ENCODE measurements around the gene DYRK1A.

The DYRK1A gene

GRCh38 chr21:37462087-37462861 is 95.7 kb downstream of the DYRK1A start (continued):
- no peak for TF ChIP-seq ZNF639 (tag by site-specific recombination; IDR thresholded peaks at IDR 0.05)
- TF ChIP-seq ZNF2 (tag by site-specific recombination; IDR thresholded peaks at IDR 0.05) = no peak
- TF ChIP-seq ZNF146 (tag by site-specific recombination; IDR thresholded peaks at IDR 0.05) = no peak
- TF ChIP-seq ZNF623 (tag by site-specific recombination; IDR thresholded peaks at IDR 0.05) = no peak
- no peak for TF ChIP-seq REPIN1 (tag by site-specific recombination; IDR thresholded peaks at IDR 0.05; ENCODE audit: low read depth)
- no peak for TF ChIP-seq ZNF433 (tag by site-specific recombination; IDR thresholded peaks at IDR 0.05; ENCODE audit: low read depth)
- TF ChIP-seq BCL11A (tag by site-specific recombination; IDR thresholded peaks at IDR 0.05; ENCODE audit: low read depth) = no peak
- no peak for TF ChIP-seq KLF8 (tag by site-specific recombination; IDR thresholded peaks at IDR 0.05)
- no peak for TF ChIP-seq ZNF292 (tag by site-specific recombination; IDR thresholded peaks at IDR 0.05; ENCODE audit: borderline replicate concordance, low read depth)
- no peak for TF ChIP-seq GLIS2 (tag by site-specific recombination; IDR thresholded peaks at IDR 0.05)
- TF ChIP-seq ZNF202 (tag by site-specific recombination; IDR thresholded peaks at IDR 0.05; ENCODE audit: borderline replicate concordance) = no peak
- TF ChIP-seq PRDM6 (tag by site-specific recombination; IDR thresholded peaks at IDR 0.05) = no peak

- H3K36me3 ChIP-seq (ENCODE audit: control insufficient read depth in 2 of 2, insufficient read depth in 1 of 2, low read length in 2 of 2) = no peaks in the 10 kb centered on the region
- H3K27ac ChIP-seq (ENCODE audit: extremely low read depth, low read depth, low read length) = no peak overlapping the region
- POLR2A ChIA-PET = interaction anchor here (0.6 to 1.1 kb wide), 3 partner anchors 95 to 477 kb away, joined by 3 read pairs; no protein-coding TSS in a partner anchor
- H3K4me3 ChIP-seq (ENCODE audit: low read depth, low read length) = no peak overlapping the region
- CTCF ChIA-PET = interaction anchor here (0.6 to 4.3 kb wide), 28 partner anchors 10 to 484 kb away, joined by 3 to 40 read pairs (median 4); no protein-coding TSS in a partner anchor
- no peaks in the 10 kb centered on the region for H3K9me3 ChIP-seq (ENCODE audit: control insufficient read depth, insufficient read depth, low read depth, low read length)
- H3K4me1 ChIP-seq (ENCODE audit: control insufficient read depth, insufficient read depth, low read length) = peaks cover 20% of the 10 kb centered on the region
- TF ChIP-seq TSHZ1 (tag by site-specific recombination; IDR thresholded peaks at IDR 0.05; ENCODE audit: borderline replicate concordance) = no peak
- TF ChIP-seq ZXDB (tag by site-specific recombination; IDR thresholded peaks at IDR 0.05) = 0 out of 2 replicates have a peak, but pooled peaks have one; percentile 22
- peak; percentile 59; the same call in 1 of the 2 replicates for TF ChIP-seq REST (tag by site-specific recombination; IDR thresholded peaks at IDR 0.05)
- peak; percentile 38; the same call in 1 of the 2 replicates for TF ChIP-seq KLF8 (tag by site-specific recombination; IDR thresholded peaks at IDR 0.05)
- TF ChIP-seq ZNF624 (tag by site-specific recombination; IDR thresholded peaks at IDR 0.05) = no peak
- TF ChIP-seq WT1 (tag by site-specific recombination; IDR thresholded peaks at IDR 0.05) = no peak
- no peak for TF ChIP-seq ZNF280D (tag by site-specific recombination; IDR thresholded peaks at IDR 0.05)
- TF ChIP-seq GLI2 (tag by site-specific recombination; IDR thresholded peaks at IDR 0.05; ENCODE audit: borderline replicate concordance, low read depth) = no peak
- no peak for TF ChIP-seq REPIN1 (tag by site-specific recombination; IDR thresholded peaks at IDR 0.05; ENCODE audit: low read depth)
- TF ChIP-seq FEZF1 (tag by site-specific recombination; IDR thresholded peaks at IDR 0.05) = peak; percentile 46; the same call in 1 of the 2 replicates
- no peak for TF ChIP-seq ZBTB1 (tag by site-specific recombination; IDR thresholded peaks at IDR 0.05)
Observed at GRCh38 chr21:37463083-37463801, 96.7 kb downstream of the DYRK1A start.

Data from HEK293 (cell line).